Fibroblast of pulmonary artery (primary cell): Measurements from ENCODE around the gene C20orf202.

Experiments
- DNase-seq: peaks from one replicate; pipeline ENCODE4 v3.0.0-alpha.2; 2010; ENCODE audit warnings: low read depth
- H3K4me3 ChIP-seq: replicated peaks from 2 replicates; pipeline ENCODE4 v1.5.1; 2011; ENCODE audit warnings: low read depth, mild to moderate bottlenecking, control low read depth, low read length, moderate library complexity
- TF ChIP-seq, protein P1 (sequence below): IDR thresholded peaks from 2 replicates; pipeline ENCODE4 v1.5.1; 2011; ENCODE audit warnings: mild to moderate bottlenecking, control low read depth, low read length, inconsistent platforms; ENCODE audit errors: missing control alignments

Gene C20orf202

DNA sequence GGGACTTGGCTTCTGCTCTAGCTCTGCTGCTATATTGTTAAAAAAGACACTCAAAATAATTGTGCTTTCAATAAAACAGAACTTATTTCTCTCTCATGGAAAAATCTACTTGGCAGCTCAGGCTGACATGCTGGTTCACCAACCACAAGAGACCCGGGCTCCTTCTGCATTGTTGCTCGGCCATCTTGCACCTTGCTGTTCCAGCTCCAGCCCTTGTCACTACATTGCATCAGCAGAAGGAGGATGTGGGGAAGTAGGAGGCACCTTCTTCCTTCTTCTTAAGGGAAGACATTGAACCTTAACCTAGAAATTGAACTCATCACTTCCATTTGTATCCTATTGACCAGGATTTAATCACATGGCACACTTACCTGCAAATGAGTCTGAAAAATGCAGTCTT lies 6.6 kb upstream of the C20orf202 start:
- DNase-seq = no peak

DNA sequence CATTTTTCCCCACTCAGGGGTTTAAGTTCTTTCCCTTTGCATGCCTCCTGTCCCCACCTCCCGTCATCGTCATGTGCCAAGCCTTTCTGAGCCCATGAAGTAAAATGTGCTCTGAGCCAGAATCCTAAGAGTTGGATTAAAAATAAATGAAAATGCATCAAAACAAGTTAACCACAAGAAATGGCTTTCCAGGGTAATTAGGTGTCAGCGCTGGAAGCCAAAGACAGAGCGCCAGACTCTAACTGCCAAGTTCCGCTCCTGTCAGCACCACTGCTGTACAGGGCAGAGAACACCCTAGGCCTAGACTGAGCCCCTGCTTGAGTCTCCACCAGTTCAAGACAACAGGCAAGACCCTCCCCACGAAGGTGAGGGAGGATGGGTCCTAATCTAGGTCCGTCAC lies 5.5 kb upstream of the C20orf202 start:
- DNase-seq = no peak
- H3K4me3 ChIP-seq = no peak overlapping the region
- TF ChIP-seq, protein P1, sequence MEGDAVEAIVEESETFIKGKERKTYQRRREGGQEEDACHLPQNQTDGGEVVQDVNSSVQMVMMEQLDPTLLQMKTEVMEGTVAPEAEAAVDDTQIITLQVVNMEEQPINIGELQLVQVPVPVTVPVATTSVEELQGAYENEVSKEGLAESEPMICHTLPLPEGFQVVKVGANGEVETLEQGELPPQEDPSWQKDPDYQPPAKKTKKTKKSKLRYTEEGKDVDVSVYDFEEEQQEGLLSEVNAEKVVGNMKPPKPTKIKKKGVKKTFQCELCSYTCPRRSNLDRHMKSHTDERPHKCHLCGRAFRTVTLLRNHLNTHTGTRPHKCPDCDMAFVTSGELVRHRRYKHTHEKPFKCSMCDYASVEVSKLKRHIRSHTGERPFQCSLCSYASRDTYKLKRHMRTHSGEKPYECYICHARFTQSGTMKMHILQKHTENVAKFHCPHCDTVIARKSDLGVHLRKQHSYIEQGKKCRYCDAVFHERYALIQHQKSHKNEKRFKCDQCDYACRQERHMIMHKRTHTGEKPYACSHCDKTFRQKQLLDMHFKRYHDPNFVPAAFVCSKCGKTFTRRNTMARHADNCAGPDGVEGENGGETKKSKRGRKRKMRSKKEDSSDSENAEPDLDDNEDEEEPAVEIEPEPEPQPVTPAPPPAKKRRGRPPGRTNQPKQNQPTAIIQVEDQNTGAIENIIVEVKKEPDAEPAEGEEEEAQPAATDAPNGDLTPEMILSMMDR = no peak

More for the DNA sequence above, 6.6 kb upstream of the C20orf202 start:
- TF ChIP-seq, protein P1 = no peak
- H3K4me3 ChIP-seq = no peak overlapping the region

DNA sequence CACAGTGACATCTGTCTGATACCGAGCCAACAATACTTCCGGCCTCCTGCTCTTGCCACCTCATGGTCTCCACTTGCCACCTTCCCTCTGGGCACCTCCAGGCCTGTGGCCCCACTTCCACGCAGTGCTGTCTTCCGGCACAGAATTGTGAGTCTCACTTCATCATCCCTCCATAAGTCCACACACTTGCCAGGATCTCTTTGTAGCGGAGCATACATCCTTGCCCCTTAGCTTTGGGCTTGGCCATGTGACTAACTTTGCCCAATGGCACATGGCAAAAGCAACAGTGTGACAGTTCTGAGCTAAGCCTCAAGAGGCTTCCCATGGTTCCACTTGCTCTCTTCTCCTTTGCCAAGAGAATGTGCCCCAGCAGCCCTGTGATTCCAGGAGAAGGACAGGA lies 4.5 kb upstream of the C20orf202 start:
- H3K4me3 ChIP-seq = no peak overlapping the region
- TF ChIP-seq, protein P1 = no peak
- no peak for DNase-seq

DNA sequence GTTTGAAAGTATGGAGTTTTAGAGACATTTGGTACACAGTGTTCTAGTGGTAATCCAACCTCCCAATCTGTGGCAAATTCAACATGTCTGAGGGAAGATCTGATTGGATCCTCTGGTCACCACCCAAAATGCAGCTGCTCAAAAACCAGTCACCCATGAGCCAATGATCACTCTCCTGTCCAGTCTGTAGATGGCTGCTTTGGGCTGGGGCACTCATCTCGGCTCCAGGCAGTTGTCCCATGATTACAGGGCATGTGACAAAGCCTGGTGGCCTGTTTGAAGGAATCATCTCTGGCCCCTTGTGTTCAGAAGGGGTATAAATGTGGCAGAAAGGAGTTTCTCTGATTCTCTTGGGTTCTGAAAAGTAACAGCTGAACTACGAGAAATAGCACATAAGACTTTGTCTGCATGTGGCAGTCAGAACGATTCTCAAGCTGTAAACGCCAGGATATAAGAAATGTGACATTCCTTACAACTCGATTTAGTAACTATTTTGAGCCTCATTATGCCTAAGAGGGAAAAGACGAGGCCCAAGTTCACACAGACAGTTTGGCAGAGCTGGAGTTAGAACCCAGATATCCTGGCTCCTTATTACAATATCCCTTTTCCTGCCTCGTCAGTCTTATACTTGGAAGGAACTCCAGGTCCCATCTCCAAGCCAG lies 3.9 kb upstream of the C20orf202 start:
- no peak for DNase-seq

DNA sequence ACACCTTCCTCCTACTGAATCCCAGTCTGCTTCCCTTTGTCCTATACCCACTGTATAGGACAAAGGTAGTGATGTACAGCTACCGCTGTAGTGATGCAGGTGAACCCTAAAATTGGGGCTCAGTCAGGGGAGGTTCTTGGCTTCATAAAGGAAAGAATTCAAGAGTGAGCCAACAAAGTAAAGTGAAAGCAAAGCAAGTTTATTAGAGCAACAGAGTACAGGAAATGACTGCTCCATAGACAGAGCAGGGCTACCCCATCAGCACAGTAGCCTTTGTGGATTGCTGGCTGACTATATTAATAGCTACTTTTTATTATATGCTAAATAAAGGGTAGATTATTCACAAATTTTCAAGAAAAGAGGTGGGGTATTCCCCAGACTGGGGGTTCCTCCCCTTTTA lies 3.3 kb upstream of the C20orf202 start:
- TF ChIP-seq, protein P1 = no peak
- DNase-seq = no peak
- H3K4me3 ChIP-seq = no peak overlapping the region

More for the DNA sequence above, 3.9 kb upstream of the C20orf202 start:
- TF ChIP-seq, protein P1 = no peak
- H3K4me3 ChIP-seq = no peak overlapping the region

DNA sequence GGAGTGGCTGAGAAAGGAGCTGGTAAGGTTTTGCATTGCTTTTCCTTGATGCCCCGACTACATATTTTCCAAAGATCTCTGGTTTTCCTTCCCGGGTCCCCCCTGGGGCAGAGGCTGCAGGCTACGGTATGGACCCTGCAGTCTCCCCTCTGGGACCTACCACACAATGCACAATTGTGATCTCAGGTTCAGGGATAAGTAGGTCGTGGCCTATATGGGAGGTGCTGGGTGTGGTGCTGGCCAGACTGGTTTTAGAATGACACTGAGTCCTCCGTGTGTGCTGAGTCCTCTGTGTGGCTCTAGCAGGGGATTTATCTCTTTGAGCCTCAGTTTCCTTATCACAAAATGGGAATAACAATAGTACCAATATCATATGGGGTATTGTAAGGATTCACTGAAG lies 376 bp downstream of the C20orf202 start:
- TF ChIP-seq, protein P1 = no peak
- H3K4me3 ChIP-seq = no peak overlapping the region
- DNase-seq = no peak

DNA sequence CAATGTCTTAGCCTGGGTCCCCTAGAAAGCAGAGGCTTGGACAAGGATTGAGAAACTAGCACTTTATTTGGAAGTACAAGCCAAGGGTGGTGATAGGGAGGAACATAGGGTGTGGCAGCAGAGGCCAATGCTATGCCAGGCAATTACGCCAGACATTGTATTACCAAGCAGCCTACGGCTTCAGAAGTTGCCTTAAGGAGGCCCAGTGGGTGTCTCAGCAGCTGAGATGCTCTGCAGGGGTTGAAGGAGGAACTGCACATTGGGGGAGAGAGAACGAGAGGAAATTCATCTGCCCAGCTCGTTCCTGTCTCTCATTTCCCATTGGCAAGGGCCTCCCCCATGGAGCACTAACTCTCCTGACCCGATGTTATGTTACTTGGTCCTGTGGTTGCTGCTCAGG lies 859 bp downstream of the C20orf202 start:
- TF ChIP-seq, protein P1 = no peak
- no peak overlapping the region for H3K4me3 ChIP-seq
- DNase-seq = no peak
